A673 (cell line): ENCODE results near the gene STAT5B. TPM values are rescaled to one million over a fixed set of nuclear protein-coding genes. Genes with fewer than 3 reads are reported as not detected.
A peak's percentile ranks its signal among the peaks of the same experiment; 100 is the strongest.

Source experiments
- BruUV-seq: library from RNA; stranded (reverse); fragments of 400-500 nt; replicated peaks from 2 replicates; lab custom pipeline; 2021; lab: Mats Ljungman, UMichigan
- CTCF ChIA-PET: fragments of 300-600 bp; sonication (Branson Sonifier 250); formaldehyde crosslinking; loops from one replicate; lab custom pipeline; 2022; ENCODE audit warnings: antibody characterized with exemption; lab: Charles Lee
- POLR2A ChIA-PET: fragments of 300-600 bp; sonication (Branson Sonifier 250); formaldehyde crosslinking; loops from one replicate; lab custom pipeline; 2022; ENCODE audit warnings: antibody characterized with exemption; ENCODE audit not compliant: low non-redundant PET; lab: Charles Lee
- DNase-seq: peaks from one replicate; pipeline ENCODE4 v3.0.0-alpha.2; 2015; ENCODE audit warnings: low spot score
- H3K27ac ChIP-seq: fragments of 200-600 bp; sonication (generic); 2 replicates; pipeline ENCODE4 v1.5.1; 2016; ENCODE audit warnings: mixed run types, low read depth, mild to moderate bottlenecking, mixed read lengths, antibody characterized with exemption, low read length; ENCODE audit not compliant: poor library complexity, severe bottlenecking
- H3K27me3 ChIP-seq: fragments of 200-600 bp; sonication (generic); replicated peaks from 2 replicates; pipeline ENCODE4 v1.6.1; 2017; ENCODE audit warnings: mixed run types, low read depth, mild to moderate bottlenecking, mixed read lengths, antibody characterized with exemption, low read length; ENCODE audit not compliant: insufficient read depth, poor library complexity
- H3K36me3 ChIP-seq: fragments of 200-600 bp; sonication (generic); 2 replicates; pipeline ENCODE4 v1.6.1; 2016; ENCODE audit warnings: mixed run types, mild to moderate bottlenecking, mixed read lengths, antibody characterized with exemption, low read length; ENCODE audit not compliant: insufficient read depth, poor library complexity, severe bottlenecking
- H3K4me1 ChIP-seq: fragments of 200-600 bp; sonication (generic); 2 replicates; pipeline ENCODE4 v1.6.1; 2017; ENCODE audit warnings: mixed run types, mild to moderate bottlenecking, mixed read lengths, antibody characterized with exemption, low read length; ENCODE audit not compliant: insufficient read depth, poor library complexity, severe bottlenecking
- H3K4me3 ChIP-seq: fragments of 200-600 bp; sonication (generic); 2 replicates; pipeline ENCODE4 v1.5.1; 2016; ENCODE audit warnings: low read depth, mixed run types, mild to moderate bottlenecking, mixed read lengths, low read length; ENCODE audit not compliant: poor library complexity, severe bottlenecking
- H3K9me3 ChIP-seq: fragments of 200-600 bp; sonication (generic); 2 replicates; pipeline ENCODE4 v1.6.1; 2016; ENCODE audit warnings: mixed run types, low read depth, mild to moderate bottlenecking, mixed read lengths, antibody characterized with exemption, low read length; ENCODE audit not compliant: poor library complexity, severe bottlenecking
- EZH2 ChIP-seq: fragments of 200-600 bp; sonication (generic); IDR thresholded peaks from 2 replicates; pipeline ENCODE4 v1.6.1; 2017; ENCODE audit warnings: borderline replicate concordance, low read depth, mild to moderate bottlenecking, mixed read lengths, antibody characterized with exemption, low read length; ENCODE audit not compliant: poor library complexity, severe bottlenecking
- intact Hi-C: fragments of 100-400 bp; cut with micrococcal nuclease; formaldehyde crosslinking; loops from one replicate; pipeline ENCODE4 v1.10.0; 2022; ENCODE audit not compliant: unreplicated experiment
- total RNA-seq: library from RNA; stranded (reverse); gene quantifications from 2 replicates; pipeline ENCODE4 v1.2.3, GENCODE V29; 2021
- TF ChIP-seq, protein P1 (sequence below): fragments of 300-800, 200-600 bp; sonication (generic); conservative IDR thresholded peaks from 2 replicates; pipeline ENCODE4 v1.5.1; 2017; ENCODE audit warnings: low read depth, mild to moderate bottlenecking, antibody characterized with exemption, low read length, moderate library complexity, mixed read lengths

STAT5B gene
- total RNA-seq, 1 experiment from 2014 or later, result 11.2 TPM

DNA sequence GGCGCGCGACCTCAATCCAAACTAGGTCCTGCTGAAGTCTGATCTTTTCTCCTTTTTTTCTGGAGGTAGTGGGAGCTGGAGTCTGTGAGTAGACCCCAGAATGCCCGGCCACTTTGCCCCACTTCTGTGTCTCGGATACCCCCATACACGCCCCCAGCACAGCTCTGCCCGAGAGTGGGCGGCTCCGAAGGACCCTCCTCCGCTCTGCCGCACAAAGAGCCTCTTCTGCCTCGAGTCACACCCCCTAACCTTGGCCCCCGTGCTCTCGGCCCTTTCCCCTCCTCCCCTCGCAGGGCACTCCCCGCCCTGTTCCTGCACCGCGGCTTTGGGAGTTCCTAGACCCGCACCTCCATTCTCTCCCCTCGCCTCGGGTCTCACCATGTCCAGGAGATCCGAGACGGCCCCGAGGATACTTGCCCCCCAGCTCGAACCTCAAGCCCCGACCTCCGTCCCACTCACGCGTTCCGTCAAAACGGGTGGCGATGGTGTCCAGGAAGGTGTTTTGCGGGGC, 95.7 kb downstream of the STAT5B start:
- POLR2A ChIA-PET, result no interaction called here
- TF ChIP-seq, protein P1, sequence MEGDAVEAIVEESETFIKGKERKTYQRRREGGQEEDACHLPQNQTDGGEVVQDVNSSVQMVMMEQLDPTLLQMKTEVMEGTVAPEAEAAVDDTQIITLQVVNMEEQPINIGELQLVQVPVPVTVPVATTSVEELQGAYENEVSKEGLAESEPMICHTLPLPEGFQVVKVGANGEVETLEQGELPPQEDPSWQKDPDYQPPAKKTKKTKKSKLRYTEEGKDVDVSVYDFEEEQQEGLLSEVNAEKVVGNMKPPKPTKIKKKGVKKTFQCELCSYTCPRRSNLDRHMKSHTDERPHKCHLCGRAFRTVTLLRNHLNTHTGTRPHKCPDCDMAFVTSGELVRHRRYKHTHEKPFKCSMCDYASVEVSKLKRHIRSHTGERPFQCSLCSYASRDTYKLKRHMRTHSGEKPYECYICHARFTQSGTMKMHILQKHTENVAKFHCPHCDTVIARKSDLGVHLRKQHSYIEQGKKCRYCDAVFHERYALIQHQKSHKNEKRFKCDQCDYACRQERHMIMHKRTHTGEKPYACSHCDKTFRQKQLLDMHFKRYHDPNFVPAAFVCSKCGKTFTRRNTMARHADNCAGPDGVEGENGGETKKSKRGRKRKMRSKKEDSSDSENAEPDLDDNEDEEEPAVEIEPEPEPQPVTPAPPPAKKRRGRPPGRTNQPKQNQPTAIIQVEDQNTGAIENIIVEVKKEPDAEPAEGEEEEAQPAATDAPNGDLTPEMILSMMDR, result no peak
- no peak for TF ChIP-seq EZH2
- H3K4me3 ChIP-seq, result peak overlapping the region; percentile 30
- peaks cover 4% of the 10 kb centered on the region for H3K4me1 ChIP-seq
- DNase-seq, result no peak
- no peak overlapping the region for H3K27ac ChIP-seq
- CTCF ChIA-PET, result no interaction called here
- H3K9me3 ChIP-seq, result no peaks in the 10 kb centered on the region
- no peaks in the 10 kb centered on the region for H3K36me3 ChIP-seq
- intact Hi-C loops, result no loop called here
- no peaks in the 10 kb centered on the region for H3K27me3 ChIP-seq
- no TSS peak for BruUV-seq

DNA sequence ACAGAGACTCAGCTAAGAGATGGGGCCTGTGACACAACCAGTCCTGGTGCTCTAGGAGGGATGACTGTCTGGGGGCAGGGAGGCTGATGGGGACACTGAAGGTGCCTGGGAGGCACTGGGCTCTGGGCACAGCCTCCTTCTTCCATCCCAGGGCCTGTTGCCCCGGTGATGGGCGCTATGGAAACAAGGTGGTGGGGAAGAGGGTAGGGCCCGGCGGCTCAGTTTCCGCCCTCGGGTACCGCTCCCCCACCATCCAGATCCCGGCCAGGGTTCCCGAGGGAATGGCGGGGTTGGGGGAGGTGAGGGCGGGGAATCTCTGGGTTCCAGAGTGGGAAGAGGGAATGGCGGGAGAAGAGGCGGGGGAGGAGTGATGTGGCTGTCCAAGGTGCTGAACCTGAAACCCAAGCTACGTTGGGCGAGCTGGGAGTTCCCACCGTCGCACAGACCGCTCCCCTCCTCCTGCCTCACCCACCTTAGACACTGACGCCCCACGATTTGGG, 96.2 kb downstream of the STAT5B start:
- Histone ChIP-seq H3K27me3 (no peaks in the 10 kb centered on the region), H3K4me1 (peaks cover 4% of the 10 kb centered on the region), H3K4me3 (no peak overlapping the region), H3K36me3 (no peaks in the 10 kb centered on the region), H3K27ac (no peak overlapping the region), H3K9me3 (no peaks in the 10 kb centered on the region)
- CTCF ChIA-PET, result interaction anchor here (0.5 to 0.7 kb wide), 2 partner anchors 74 to 261 kb away, joined by 3 to 6 read pairs; no protein-coding TSS in a partner anchor
- peak; percentile 43 for DNase-seq
- no TSS peak for BruUV-seq
- TF ChIP-seq, protein P1, result no peak
- no peak for TF ChIP-seq EZH2
- intact Hi-C loops, result no loop called here
- POLR2A ChIA-PET, result no interaction called here

DNA sequence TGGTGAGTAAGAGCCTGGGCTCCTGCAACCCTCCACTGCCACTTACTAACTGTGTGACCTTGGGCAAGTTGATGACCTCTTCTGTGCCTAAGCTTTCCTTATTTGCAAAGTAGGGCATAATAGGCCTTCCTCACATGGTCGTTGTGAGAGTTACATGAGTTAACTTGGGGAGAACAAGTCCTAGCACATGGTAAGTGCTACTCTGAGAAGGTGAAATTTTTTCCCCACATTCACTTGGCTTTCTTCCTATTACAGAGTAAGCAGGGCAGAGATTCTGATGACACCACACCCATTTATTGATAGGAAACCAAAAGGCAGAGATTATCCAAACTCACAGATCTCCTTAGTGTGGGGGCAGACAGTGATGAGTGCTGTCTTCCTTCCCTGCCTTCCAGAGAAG, 96.9 kb downstream of the STAT5B start:
- intact Hi-C loops, result no loop called here
- ChIA-PET CTCF (interaction anchor here (0.7 kb wide), 1 partner anchor 262 kb away, joined by 6 read pairs; no protein-coding TSS in a partner anchor), POLR2A (no interaction called here)
- H3K27me3 ChIP-seq, result no peaks in the 10 kb centered on the region
- H3K27ac ChIP-seq, result no peak overlapping the region
- no peak for DNase-seq
- H3K4me3 ChIP-seq, result no peak overlapping the region
- BruUV-seq, result no TSS peak
- H3K4me1 ChIP-seq, result peaks cover 4% of the 10 kb centered on the region
- no peaks in the 10 kb centered on the region for H3K36me3 ChIP-seq
- no peaks in the 10 kb centered on the region for H3K9me3 ChIP-seq
- TF ChIP-seq, protein P1, result no peak
- no peak for TF ChIP-seq EZH2
